Activated CD4-positive, CD25-positive, alpha-beta regulatory T cell treated with anti-CD3 and anti-CD28 coated beads, Interleukin-2, amount 50 U/mL, for 72 hours (primary cell): ENCODE results near the gene ECI2.

Experiments
- DNase-seq: peaks from one replicate; pipeline ENCODE4 v3.0.0; 2021

The ECI2 gene

DNA sequence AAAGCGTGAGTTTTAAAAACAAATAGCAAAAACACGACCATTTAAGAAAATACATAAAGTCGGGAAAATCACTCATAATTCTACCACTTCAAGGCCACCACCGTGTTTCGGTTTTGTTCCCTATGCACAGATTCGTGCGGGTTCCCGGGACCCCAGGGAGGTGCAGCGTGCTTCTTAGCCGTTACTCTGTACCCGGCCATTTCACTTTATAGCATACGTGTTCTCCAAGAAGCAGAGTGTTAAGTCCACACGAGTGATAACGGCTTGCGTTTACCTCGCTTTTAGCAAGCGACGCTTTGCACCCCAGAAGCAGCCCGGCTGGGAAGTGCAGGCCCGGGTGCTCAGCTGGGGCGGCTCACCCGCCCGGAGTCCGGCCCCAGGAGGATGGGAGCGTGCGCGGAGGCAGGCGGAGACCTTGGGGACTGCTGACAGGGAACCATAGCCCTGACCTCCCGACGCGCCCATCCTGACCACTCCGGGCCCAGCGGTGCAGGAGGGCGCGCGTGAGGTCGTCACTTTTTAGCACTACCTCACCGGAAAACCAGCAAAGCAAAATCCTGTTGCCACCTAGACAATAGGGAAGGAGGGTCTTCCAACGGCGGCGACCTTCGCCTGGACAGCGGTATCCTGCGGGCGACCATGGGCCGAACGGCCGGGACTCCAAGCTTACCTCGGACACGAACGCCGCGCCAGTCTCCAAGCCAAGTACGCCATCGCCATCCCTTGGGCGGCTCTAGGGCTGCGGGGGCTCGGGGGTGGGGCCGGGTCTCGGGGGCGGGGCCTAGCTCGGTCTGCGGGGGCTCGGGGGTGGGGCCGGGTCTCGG is at the start of gene ECI2:
Gene ECI2, minus strand, starts transcription at position 735 of the 824 bp plus-strand sequence. Its CDS starts 15 bp downstream, at position 720.
- peak; percentile 65 for DNase-seq

DNA sequence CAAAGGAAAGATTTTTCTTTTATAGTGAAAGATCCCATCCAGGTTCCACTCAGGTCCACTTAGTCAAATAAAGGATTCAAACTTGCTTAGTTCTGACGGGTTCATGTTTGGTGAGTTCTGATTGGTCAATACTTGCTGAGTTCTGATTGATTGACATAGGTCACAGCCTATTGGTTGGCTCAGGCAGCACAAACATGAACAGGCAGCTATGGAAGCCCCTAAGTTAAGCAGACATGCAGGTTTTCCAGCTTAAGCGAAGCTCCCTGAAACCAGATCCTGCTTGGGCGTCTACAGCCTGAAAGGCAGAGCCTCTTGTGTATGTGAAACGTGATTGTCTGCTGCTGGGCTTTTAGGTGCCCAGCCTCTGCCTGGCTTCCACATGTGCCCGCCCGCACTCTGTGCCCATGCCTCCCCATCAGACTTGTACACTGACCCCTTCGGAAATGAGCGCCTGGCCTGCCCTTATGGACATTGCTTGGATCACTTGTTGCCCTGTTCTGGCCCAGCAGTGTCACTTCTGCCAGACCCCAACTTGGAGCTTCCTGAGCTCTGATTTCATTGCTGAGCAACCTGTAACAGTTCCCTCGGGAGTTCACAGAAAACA is 45.4 kb upstream of the ECI2 start:
- no peak for DNase-seq

GRCh38 chr6:4179960-4180651 is 44.7 kb upstream of the ECI2 start:
- no peak for DNase-seq

GRCh38 chr6:4178737-4179333 is 43.5 kb upstream of the ECI2 start:
- DNase-seq: no peak

- DNase-seq: no peak
Observed at GRCh38 chr6:4176907-4177306, 41.5 kb upstream of the ECI2 start.

DNA sequence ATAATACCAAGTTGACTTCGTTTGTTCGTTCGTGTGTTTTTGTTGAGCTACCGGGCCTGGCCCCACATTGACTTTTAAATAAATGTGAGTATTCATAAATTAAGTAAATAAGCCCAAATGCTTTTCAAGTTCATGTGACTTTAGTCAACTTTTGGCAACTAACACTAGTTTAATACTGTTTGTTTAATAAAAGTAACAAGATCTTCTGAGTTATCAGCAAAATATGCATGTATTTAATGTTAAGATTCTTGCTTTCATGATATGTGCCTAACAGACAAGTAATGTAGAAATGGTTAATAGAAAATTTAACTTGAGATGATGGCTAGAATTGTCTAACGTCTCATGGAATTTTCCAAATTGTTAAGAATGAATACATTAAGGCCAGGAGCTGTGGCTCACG is 38.7 kb upstream of the ECI2 start:
- no peak for DNase-seq

DNA sequence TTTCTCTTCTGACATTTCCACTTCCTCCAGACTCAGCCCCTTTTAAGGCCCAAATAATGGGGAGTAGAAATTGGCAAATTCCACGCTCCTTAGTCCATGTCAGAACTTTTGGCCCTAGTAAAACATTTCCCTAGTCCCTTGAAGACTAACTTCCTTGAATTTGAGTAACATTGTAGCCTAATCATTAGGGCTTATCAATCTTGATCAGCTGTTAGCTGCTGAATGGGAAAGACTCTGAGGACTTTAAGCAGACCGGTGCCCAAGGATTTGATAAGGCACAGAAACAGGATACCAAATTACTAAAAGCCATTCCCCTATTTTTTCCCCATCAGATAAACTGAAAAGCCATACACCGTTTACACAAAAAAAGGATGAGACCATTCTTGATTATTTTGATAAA is 37.0 kb upstream of the ECI2 start:
- no peak for DNase-seq

GRCh38 chr6:4170297-4170696 is 34.9 kb upstream of the ECI2 start:
- no peak for DNase-seq

GRCh38 chr6:4169028-4169789 is 33.8 kb upstream of the ECI2 start:
- DNase-seq: no peak

GRCh38 chr6:4167833-4168232 is 32.5 kb upstream of the ECI2 start:
- DNase-seq: no peak

DNA sequence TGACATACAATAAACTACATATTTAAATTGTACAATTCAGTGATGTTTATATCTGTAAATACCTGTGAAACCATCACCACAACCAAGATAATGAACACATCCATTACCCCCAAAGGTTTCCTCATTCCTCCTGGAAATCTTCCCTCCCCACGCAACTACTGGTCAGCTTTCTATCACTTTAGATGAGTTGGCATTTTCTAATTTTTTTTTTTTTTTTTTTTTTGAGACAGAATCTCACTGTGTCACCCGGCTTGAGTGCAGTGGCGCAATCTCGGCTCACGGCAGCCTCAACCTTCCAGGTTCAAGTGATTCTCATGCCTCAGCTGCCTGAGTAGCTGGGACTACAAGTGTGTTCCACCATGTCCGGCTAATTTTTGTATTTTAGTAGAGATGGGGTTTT is 31.7 kb upstream of the ECI2 start:
- no peak for DNase-seq

- no peak for DNase-seq
Observed at GRCh38 chr6:4164456-4164855, 29.1 kb upstream of the ECI2 start.

GRCh38 chr6:4164117-4164442 is 28.7 kb upstream of the ECI2 start:
- no peak for DNase-seq

GRCh38 chr6:4163408-4164116 is 28.2 kb upstream of the ECI2 start:
- no peak for DNase-seq

GRCh38 chr6:4162370-4162769 is 27.0 kb upstream of the ECI2 start:
- no peak for DNase-seq

DNA sequence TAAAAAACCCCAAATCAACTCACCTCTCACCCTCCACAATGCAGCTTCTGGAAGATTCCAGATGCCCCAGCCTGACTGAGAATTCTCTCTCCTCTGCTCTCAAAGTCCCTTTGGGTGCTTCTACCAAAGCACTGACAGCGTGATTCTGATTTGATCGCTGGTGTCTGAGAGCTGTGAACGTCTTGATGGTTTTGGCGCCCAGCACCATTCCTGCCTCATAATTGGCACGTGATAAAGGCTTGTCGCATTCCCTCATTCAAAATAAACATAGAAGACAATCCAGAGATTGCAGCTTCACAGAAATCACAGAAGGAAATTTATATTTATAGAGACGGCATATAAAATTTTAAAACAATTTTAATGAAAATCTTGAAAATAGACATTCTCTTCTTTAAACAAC is 24.1 kb upstream of the ECI2 start:
- no peak for DNase-seq

GRCh38 chr6:4157506-4157905 is 22.1 kb upstream of the ECI2 start:
- DNase-seq: no peak

GRCh38 chr6:4155848-4156466 is 20.6 kb upstream of the ECI2 start:
- peak; percentile 70 for DNase-seq

- no peak for DNase-seq
Observed at GRCh38 chr6:4153514-4153985, 18.2 kb upstream of the ECI2 start.

DNA sequence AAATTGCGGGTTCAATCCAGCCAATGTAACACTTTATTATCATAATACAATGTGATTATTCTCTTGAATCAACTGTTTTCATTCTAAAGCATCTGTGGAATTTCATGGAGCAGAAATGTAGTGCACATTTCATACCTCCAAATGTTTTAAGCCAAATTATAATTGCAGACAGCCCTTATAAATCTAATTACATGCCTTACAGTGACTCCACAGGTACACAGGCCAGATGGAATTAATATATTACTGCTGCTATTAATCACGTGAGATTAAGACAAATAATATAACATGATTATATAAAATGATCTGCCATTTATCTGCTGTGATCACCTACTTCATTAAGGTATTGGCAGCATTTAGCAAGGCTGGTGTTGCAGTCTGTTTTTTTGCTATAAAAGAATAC is 9.7 kb upstream of the ECI2 start:
- no peak for DNase-seq

DNA sequence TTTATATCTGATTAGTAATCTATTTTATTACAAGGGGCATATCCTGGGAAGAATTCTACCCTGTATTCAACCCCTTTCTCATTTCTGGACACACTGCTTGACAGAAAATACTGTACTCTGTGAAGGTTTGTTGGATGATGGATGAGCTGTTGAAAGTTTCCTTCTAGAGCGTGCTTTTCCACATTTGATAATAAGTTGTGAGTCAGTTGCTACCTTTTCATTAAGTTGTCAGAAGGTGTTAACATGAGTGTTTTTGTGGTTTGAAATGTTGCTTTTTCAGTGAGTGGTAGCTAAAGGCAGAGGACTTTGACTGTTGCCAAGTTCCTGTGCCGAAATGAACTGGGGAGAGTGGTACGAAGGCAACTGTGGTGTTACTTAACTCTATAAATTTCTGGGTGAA is 3.9 kb upstream of the ECI2 start:
- DNase-seq: no peak

GRCh38 chr6:4138186-4138585 is 2.8 kb upstream of the ECI2 start:
- DNase-seq: no peak
